HG03457 (cell line): Measurements from ENCODE around the gene CHCHD1.
"Not testable (repeated sequence)": the region's sequence is repeated elsewhere in the genome, so short reads cannot be mapped to it uniquely, and the experiment has no call there.

Experiments
- ATAC-seq: cut with Tn5 transposase; IDR thresholded peaks from one replicate; pipeline ENCODE4 v1.9.1; 2021; ENCODE audit warnings: moderate number of reproducible peaks; ENCODE audit not compliant: unreplicated experiment

The CHCHD1 gene

GRCh38 chr10:73768881-73769280 is 13.0 kb upstream of the CHCHD1 start:
- no peak for ATAC-seq

- no peak for ATAC-seq
These were observed 12.5 kb upstream of the CHCHD1 start for GRCh38 chr10:73769396-73769795.

- ATAC-seq = no peak
These were observed 10.0 kb upstream of the CHCHD1 start for GRCh38 chr10:73771722-73772280.

- ATAC-seq = peak; percentile 41
These were observed 9.3 kb upstream of the CHCHD1 start for GRCh38 chr10:73772281-73773151.

- ATAC-seq = peak; percentile 3
These were observed 8.5 kb upstream of the CHCHD1 start for GRCh38 chr10:73773152-73773879.

- ATAC-seq = no peak
These were observed 7.2 kb upstream of the CHCHD1 start for GRCh38 chr10:73774637-73775036.

GRCh38 chr10:73779018-73779417 is 2.8 kb upstream of the CHCHD1 start:
- no peak for ATAC-seq

- no peak for ATAC-seq
These were observed 2.2 kb upstream of the CHCHD1 start for GRCh38 chr10:73779539-73780197.

GRCh38 chr10:73780301-73780700 is 1.5 kb upstream of the CHCHD1 start:
- no peak for ATAC-seq

- no peak for ATAC-seq
These were observed 882 bp upstream of the CHCHD1 start for GRCh38 chr10:73780966-73781365.

- ATAC-seq = no peak
These were observed 335 bp upstream of the CHCHD1 start for GRCh38 chr10:73781548-73781878.

GRCh38 chr10:73782749-73783085 is 869 bp downstream of the CHCHD1 start:
- no peak for ATAC-seq

- ATAC-seq = peak; percentile 58
These were observed 3.4 kb downstream of the CHCHD1 start, which contains the start of gene ZSWIM8 for GRCh38 chr10:73785211-73785720. ZSWIM8 (plus strand) TSS chr10:73785606; CDS start chr10:73785879, 273 bp downstream.

- no peak for ATAC-seq
These were observed 4.1 kb downstream of the CHCHD1 start for GRCh38 chr10:73785721-73786511.

GRCh38 chr10:73786512-73786885 is 4.7 kb downstream of the CHCHD1 start:
- ATAC-seq = no peak

- ATAC-seq = not testable (repeated sequence)
These were observed 5.4 kb downstream of the CHCHD1 start for GRCh38 chr10:73787031-73787800.

- no peak for ATAC-seq
These were observed 7.2 kb downstream of the CHCHD1 start for GRCh38 chr10:73788864-73789658.

GRCh38 chr10:73789659-73790055 is 7.8 kb downstream of the CHCHD1 start:
- no peak for ATAC-seq
